GM08714 (cell line): ENCODE results near the gene NPDC1.
A peak's percentile ranks its signal among the peaks of the same experiment; 100 is the strongest.

Source experiments
- H3K4me3 ChIP-seq: fragments of 200-500 bp; sonication (Bioruptor generic); 2 replicates; pipeline ENCODE4 v1.5.1; 2014; ENCODE audit warnings: mild to moderate bottlenecking, low read length, inconsistent platforms
- ZNF274 ChIP-seq: IDR thresholded peaks from 2 replicates; pipeline ENCODE4 v1.6.1; 2012; ENCODE audit warnings: mild to moderate bottlenecking, low read depth, low read length

NPDC1 gene

GRCh38 chr9:137046088-137046787 lies at the start of gene NPDC1:
Gene NPDC1, minus strand, starts transcription at chr9:137046177. Its CDS starts 188 bp downstream, at chr9:137045989.
- no peak within 1 kb of the TSS for H3K4me3 ChIP-seq
- no peak for TF ChIP-seq ZNF274

- TF ChIP-seq ZNF274, result no peak
- H3K4me3 ChIP-seq, result no peak overlapping the region
Measured at GRCh38 chr9:137089232-137089947, 43.4 kb upstream of the NPDC1 start.

DNA sequence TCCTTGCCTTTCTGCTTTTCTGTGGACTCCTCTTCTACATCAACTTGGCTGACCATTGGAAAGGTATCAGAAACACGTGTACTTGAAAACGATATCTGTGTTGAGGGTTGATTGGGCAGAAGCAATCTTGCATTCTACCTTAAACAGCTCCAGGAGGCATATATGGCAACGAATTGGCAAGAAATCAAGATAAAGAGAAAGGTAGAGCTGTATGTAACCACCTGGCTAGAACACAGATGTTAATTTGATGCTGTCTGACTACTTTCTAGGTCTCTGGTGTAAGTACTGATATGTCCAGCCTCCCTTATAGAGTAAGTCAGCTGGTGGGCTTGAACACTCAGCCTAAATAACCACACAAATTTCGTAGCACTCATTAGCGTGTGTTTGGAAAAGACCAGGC lies 42.1 kb upstream of the NPDC1 start:
- no peak overlapping the region; the same call in 1 of the 2 replicates for H3K4me3 ChIP-seq
- no peak for TF ChIP-seq ZNF274

DNA sequence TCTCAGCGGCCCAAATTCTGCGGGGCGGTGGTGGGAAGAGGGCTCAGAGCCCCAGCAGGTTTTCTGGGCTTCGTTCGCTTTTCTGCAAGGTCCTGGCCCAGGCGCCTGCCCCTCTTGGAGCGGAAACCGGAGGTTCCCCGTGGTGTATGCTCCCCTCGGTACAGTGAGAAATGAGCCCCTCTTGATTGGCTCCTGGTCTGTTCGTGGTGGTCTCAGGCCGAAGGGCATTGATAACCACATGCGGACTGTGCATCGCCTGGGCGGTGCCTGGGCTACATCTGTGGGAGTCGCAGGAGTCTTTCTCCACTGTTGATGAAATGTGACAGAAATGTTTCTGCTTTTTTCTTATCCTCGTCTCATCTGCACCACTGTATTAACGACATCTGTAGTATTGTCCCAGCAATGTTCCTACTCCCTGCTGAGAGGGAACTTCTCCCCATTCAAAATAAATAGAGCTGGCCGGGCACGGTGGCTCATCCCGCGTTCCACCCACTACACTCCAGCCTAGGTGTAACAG lies 41.5 kb upstream of the NPDC1 start:
- peak overlapping the region; percentile 67 for H3K4me3 ChIP-seq
- no peak for TF ChIP-seq ZNF274

DNA sequence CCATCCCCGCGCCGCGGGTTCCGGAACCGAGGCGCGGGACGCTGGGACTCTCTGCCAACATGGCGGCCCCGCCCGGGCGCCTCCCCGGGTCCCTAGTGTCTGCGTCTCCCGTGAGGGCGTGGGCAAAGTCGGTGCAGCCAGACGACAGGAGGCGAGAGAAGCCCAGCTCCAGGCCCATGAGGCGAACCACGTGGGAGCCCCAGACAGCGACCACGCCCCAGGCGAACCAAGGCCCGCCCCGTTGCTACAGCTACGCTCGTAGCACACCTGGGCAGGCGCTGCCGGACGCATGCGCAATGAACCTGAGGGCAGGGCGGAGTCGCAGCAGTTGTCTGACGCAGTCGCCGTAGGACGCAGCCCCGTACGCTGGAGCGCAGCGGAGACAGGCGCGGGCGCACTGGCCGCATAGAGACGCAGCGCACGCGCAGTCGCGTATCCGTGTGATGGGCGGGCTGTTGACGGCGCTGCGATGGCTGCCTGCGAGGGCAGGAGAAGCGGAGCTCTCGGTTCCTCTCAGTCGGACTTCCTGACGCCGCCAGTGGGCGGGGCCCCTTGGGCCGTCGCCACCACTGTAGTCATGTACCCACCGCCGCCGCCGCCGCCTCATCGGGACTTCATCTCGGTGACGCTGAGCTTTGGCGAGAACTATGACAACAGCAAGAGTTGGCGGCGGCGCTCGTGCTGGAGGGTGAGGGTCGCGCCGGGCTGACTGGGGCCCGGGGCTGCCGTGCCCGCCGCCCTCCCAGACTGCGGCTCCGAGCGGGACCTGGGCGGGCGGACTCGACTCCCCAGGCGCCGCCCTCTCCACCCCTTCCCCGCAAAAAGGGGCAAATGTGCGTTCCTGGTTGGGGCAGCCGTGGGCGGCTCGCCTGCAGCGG lies 40.8 kb upstream of the NPDC1 start, which contains the start of gene MAN1B1:
MAN1B1 (plus strand) TSS at position 455 of the 878 bp plus-strand sequence; CDS start at position 470, 15 bp downstream.
- peak within 1 kb of the TSS; percentile 67 for H3K4me3 ChIP-seq
- TF ChIP-seq ZNF274, result no peak

DNA sequence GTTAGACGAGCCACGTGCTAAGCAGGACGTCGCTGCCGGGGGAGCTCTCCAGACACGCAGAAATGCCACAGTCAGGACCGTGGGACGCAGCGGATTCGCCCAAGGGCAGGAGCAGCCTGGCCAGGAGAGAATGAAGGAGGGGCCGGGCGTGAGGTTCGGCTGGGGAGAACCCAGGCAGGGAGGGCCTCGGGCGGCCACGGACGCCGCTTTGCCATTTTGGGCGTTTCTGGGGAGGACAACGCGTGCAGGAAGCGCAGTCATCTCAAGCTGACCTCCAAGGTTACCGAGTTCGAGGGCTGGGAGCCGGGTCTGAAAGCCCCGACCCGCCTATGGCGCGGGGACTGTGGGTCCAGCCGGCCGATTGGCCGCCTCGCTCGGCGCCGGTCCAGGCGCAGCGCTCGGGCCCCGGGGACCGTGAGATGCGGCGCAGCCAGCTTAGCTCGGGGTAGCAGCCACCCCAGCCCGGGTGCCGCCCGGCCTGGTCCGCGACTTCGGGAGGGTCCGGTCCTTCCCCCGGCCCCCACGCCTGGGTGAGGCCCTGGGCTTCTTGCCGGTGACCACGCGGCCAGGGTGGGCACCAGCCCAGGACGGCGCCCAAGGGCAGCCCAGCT lies 40.0 kb upstream of the NPDC1 start:
- H3K4me3 ChIP-seq, result peak overlapping the region; percentile 66; the same call in 1 of the 2 replicates
- TF ChIP-seq ZNF274, result no peak

GRCh38 chr9:137084526-137084925 lies 38.5 kb upstream of the NPDC1 start:
- TF ChIP-seq ZNF274, result no peak
- no peak overlapping the region for H3K4me3 ChIP-seq

- H3K4me3 ChIP-seq, result no peak overlapping the region
- no peak for TF ChIP-seq ZNF274
Measured at GRCh38 chr9:137083394-137084004, 37.5 kb upstream of the NPDC1 start.

- TF ChIP-seq ZNF274, result no peak
- no peak overlapping the region for H3K4me3 ChIP-seq
Measured at GRCh38 chr9:137082925-137083290, 36.9 kb upstream of the NPDC1 start.

DNA sequence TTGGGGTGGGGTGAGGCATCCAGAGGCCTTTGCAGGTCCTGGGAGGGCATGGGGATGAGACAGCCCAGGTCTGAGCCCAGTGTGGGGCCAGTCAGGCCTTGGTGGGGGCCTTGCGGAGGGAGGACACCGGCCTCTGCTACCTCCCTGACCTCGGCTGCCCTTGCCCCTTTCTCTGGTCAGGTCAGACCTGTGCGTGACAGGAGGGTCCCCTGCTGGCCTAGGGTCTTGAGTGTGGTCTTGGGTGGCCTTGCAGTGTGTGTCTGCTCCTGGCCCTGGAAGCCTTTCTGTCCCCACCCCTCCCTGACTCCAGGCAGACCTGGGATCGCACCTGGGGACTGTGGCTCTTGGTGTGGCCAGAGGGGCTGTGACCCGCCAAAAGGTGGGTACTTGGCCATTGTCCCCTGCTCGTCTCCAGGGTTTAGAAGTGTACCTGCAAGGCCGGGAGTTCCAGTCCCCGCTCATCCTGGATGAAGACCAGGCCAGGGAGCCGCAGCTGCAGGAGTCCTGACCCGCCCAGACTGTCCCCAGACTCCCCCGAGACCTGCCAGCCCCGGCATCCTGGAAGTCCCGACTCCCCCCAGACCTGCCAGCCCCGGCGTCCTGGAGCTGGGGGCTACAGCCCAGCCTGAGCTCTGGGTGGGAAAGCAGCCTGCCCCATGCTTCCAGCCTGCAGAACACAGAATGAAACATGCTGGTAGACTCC lies 36.4 kb upstream of the NPDC1 start:
- TF ChIP-seq ZNF274, result no peak
- H3K4me3 ChIP-seq, result no peak overlapping the region

DNA sequence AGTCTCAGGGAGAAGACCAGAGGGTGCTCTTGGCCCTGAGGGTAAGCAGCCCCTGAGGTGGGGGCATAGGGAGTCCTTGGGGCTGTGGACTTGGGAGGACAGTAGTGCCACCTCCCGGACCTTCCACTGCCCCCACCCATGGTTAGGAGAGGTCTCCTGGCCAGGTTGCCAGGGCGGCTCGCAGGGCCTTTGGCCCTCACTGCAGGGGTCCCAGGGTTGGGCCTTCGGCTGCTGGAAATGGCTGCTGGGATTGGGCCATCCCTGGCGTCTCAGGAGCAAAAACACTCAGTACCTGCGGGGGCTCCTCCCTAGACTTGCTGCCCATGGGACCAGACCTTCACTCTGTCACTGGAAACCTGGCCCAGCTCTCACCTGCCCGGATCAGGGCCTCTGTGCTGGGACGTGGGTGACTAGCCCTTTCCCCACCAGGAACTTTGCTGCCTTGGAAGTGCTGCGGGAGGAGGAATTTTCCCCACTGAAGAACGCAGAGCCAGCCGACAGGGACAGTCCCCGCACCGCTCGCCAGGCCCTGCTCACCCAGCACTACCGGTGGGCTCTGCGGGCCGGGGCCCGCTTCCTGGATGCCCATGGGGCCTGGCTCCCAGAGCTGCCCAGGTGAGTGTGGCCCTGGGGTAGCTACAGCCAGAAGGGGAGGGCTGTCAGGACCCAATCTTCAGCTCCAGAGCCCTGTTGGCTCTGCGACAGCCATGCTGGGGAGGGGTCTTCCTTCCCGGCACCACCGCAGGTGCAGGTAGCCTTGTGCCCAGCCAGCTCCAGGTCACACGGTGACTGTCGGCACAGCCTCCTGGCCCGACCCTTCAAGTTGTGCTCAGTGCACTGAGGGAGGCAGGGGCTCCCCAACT lies 34.5 kb upstream of the NPDC1 start:
- no peak for TF ChIP-seq ZNF274
- H3K4me3 ChIP-seq, result no peak overlapping the region

DNA sequence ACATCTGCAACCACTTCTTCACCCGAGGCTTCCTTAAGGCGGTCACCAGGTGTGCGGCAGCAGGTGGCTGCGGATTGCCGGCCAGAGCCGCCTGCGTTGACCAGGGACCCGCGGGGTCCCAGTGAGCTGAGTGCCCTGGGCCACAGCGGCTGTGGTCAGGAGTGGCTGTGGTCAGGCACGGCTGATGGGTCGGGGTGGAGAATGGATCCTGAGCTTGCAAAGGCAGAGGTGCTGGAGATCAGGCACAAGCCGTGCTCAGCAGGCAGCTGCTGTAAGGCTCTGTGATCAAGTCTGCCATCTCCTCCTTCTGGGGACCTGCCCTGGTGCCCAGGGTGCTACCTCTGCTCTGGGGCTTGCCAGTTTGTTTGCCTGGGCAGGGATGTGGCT lies 33.4 kb upstream of the NPDC1 start:
- no peak overlapping the region for H3K4me3 ChIP-seq
- TF ChIP-seq ZNF274, result no peak
